NCI-H2227 (cell line): Measurements from ENCODE around the gene KIF5C.

Source experiments
- DNase-seq: peaks from one replicate; lab custom pipeline; 2025; ENCODE audit not compliant: unreplicated experiment; lab: John Stamatoyannopoulos, UW

The KIF5C gene

DNA sequence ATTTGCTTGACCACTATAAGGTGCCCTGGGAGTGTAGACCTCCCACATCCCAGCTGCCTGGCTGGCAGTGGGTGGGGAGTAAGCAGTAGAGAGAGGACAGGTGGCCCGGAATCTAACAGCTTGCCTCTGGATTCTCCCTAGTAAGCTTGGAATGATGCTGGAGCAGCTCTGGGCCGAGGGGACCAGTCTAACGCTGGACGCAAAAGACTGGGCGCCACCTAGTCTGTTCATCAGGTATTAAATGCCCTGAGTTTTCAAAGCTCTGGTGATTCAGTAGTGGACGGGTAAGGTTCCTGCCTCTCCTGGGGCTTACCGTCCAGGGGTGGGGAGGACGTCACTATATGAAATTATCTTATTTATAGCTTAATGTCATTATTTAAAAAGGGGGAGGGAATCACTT is 162.8 kb downstream of the KIF5C start:
- peak; percentile 26 for DNase-seq

DNA sequence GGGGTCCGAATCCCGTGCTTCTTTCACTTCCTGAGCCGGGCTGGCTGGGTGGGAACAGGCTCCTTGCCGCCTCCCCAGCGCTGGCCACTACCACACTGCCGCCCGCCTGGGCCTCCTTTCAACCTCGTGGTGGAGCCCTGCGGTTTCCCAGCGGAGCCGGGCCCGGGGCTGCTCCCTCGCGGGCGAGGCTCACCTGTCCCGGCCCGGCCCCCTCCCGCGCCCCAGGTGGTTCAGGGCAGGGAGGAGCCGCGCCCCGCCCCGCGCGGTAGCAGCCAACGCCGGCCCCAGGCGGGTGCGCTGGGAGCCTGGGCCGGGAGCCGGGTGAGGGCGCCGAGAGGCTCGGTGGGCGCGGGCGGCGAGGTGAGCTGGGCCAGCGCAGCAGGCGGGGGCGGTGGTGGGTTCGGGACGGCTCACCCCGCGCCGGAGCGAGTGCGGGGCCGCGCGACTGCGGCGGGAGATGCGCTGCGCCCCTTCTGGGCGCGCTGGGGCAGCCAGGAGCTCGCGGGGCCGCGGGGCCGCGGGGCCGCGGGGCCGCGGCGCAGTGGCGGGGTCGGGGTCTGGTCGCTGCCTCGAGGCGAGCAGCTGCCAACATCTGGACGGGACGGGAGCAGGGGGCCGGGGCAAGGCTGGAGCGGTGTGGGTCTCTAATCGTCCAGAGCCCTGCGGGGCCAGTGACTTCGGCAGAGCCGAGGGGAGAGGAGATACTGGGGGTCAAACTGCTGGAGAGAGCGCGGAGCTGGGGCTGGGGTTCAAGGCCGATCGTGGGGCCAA is 163.6 kb downstream of the KIF5C start, which contains the start of gene LYPD6B:
Gene LYPD6B (plus strand): TSS at position 258 of the 771 bp plus-strand sequence. CDS start 92,250 bp downstream, outside the sequence.
- DNase-seq: peak; percentile 50

DNA sequence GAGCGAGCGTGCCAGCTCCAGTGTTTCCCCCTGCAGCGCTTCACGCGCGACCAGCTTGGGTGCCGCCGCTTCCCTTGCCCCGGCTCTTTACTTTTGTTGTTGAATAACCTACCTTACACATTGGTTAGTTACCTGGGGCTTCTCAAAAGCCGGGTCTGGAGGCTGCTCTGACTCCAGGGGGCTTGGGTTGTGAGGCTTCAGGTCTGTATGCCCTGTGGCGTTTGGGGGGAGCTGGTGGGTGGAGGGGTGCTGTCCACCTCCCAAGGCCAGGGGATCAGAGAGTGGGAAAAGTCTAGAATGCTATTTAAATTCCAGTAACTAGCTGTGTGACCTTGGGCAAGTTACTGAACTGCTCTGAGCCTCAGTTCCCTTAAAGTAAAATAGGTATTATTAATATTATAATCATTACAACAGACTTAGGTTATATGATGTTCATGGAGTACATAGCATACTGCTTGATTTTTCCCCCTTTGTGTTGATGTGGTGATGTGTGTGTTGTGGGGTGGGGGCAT is 164.2 kb downstream of the KIF5C start:
- DNase-seq: no peak

DNA sequence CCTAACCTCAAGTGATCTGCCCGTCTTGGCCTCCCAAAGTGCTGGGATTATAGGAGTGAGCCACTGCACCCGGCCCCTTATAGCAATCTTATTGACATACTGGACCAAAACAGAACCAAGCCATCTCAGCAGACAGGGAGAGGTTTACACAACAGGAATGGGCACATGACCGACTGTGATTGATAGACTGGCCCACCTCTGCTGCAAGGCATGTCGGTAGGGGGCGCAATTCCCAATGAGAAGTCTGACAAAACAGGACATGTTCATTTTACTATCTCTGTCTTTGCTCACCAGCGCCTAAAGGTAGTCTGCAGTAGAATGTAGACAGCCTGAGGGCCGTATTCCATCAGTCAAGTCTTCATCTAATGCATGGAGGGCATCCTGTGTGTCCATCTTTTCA is 165.4 kb downstream of the KIF5C start:
- no peak for DNase-seq

DNA sequence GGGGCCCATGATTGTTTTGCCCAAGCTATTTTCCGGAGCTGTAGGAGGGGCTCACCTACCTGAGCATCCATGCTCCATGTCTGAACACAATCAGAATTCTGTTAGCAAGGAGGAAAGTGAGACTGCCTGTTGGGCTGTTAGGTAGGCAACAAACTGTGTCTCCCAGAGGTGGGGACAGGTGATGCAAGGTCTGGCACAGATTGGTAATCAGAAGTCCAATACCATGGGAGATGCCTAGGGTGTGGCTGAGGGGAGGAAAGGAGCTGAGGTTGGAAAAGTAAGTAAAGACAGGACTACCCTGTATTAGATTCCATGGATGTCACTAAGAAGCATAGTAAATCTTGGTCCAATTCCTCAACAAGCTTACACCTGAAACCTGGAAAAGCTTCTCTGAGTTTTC is 166.5 kb downstream of the KIF5C start:
- no peak for DNase-seq

DNA sequence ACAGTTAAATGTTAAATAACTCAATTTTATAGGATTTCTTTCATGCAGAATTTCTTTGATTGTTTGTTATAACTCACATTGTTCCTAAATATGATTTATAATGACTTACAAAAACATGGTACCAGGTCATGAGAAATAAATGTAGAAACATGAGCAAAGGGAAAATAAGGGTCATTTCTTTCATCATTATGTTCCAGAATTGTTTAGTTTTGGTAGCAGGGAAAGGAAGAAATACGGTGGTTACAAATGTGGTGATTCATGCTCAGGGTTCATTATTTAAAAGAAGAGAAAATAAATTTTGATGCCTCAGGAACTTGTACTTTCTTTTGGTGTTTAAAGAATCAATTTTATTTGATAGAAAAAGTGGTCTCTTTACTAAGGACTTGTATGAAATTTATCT is 167.9 kb downstream of the KIF5C start:
- no peak for DNase-seq

DNA sequence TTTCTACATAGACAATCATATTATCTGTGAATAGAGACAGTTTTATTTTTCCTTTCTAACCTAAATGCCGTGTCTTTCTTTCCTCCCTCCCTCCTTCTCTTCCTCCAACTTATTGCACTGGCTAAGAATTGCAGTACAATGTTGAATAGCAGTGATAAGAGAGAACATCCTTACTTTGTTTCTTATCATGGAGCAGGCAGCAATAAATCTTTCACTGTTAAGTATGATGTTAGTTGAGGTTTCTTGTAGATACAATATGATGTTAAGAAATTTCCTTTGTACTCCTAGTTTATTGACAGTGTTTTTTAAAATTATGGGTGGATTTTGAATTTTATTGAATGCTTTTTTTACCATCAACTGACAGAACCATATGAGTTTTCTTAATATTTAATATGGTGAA is 169.5 kb downstream of the KIF5C start:
- DNase-seq: no peak

DNA sequence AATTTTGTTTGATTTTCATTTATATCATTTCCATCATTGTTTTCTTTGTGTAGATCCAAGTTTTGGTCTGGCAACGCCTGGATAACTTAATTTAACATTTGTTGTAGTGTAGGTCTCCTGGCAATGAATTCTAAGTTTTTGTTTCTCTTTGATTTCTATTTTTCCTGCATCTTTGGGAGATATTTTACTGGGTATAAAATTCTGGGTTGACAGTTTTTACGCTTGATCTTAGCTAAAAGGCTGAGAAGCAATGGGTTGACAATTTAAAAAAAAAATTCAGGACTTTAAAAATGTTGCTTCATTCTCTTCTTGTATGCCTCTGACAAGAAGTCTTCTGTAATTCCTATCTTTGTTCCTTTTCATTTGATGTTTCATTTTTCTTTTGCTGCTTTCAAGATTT is 172.1 kb downstream of the KIF5C start:
- DNase-seq: no peak

DNA sequence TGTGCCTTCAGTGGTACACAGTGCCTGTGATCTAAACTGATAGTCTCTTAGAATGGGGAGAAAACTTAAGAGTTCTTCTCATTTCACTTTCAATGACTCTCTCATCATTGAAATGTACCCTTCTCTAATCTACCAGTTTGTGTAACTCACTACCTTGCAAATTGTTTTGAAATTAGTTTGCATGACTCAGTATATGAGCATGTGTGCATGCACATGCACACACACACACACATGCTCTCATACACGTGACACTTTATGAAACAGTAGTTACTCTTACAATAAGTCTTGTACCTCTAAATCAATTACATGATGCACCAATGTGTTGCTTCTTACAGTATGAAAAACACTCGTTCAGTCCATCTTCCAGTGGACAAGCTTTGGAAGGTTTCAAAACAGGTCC is 174.1 kb downstream of the KIF5C start:
- DNase-seq: no peak

DNA sequence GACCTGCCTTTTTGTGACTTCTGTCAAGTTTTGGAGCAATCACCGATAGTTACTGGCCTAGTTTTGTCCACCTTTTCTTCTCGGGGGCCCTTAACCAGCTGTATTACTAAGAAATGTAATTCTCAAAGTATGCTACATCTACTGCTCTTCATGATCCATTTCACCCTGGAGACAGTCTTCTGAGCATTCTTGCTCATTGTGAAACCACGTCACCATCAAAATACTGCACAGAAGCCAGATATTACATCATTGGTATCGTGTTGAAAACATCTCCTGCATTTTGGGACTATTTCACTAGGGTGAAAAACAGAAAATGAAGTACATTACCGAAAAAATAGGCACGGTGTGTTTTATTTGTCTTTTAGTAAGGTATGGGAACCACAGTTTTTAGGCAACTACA is 175.2 kb downstream of the KIF5C start:
- DNase-seq: no peak

DNA sequence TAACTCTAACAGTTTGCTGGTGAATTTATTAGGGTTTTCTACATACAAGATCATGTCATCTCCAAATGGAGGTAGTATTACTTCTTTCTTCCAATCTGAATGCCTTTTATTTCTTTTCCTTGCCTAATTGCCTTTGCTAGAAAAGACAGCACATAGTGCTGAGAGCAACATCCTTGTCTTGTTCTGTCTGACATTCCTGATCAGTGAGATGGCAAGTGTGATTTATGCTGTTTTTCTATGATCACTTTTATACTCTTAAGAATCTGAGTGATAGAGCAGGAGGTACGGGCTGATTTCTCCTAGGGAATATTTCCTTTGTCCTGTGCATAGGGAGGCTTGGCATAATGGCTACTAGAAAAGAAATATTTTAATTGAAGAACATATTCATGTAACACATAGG is 180.7 kb downstream of the KIF5C start:
- DNase-seq: no peak

DNA sequence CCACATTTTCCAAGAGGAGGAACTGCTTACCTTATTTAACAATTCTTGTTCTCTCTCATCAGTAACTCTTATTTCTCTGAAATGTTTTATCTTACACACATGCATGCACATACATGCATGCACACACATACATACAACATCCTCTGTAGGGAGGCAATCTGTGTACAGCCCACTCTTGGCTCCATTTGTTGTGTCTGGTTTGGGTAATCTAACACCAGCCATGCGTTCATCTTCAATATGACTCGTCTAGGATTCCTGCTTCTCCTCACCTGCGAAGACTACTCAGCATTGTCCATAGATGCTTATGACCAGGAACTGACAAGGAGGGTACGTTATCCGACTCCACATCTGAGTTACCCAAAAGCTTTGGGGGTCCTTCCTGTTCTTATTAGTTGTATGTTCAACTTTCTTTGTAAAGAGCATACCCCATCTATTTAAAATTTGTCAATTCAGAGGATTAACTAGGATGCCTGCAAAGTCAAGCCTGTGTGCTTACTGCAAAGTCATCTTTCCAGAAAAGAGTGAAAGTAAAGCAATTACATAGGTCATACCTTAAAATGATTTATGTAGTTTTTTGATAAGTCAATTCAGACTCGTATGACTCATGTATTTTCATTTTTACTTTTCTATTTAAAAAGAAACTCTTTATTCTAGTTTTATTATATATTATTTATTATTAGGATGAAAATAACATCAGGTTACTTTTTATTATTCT is 181.7 kb downstream of the KIF5C start:
- DNase-seq: no peak

DNA sequence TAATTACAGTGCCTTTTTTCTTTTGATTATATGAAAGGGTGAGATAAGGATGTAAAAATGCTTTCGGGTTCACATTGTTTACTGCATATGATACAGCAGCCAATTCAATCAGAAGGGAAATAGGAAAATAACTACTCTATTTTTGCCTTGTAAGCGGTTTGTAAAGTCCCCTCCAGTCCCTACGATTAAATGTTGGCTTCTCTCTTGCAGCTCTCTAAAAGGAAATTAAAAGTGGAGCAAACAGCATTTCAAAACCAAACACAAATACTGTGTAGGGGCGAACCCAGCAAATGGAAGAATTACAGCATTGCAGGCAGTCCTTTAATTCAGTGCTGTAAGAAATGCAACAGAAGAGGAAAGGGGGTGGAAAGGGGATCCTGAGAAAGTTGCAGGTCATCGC is 182.4 kb downstream of the KIF5C start:
- DNase-seq: no peak

DNA sequence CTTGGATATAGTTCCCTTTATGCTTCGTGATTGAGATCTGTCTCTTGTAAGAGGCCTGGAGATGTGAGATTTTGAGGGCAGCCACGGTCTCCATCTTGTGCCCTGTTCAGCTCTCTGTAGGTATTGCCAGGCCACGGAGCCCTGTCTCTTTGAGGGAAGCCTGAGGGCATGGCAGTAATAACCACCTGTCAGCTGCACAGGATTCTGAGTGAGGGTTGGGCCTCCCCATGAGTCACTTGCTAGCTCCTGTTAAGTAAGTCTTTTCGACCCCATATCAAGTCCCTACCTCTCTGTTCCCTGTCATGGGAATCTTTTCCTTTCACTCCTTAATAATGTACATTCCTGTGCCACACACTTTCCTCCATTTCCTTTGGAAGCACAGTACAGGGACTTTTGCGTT is 183.9 kb downstream of the KIF5C start:
- no peak for DNase-seq

DNA sequence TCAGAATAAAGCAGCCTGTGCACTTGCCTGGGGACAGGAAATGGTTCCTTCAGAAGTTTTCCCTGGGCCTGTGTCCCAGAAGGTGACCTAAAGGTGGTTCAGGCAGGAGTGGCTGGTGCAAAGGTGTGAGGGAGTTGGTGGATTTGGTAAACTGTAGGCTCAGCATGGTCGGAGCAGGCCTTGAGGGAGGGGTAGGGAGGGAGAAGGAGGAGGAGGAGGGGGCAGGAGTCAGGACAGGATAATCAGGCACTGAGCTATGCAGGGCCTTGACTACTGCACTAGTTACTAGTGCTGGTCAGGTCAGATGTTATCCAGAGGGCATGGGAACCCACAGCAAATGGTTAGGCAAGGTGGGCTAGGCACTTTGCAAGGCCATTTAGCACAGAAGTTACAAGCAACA is 184.8 kb downstream of the KIF5C start:
- no peak for DNase-seq

DNA sequence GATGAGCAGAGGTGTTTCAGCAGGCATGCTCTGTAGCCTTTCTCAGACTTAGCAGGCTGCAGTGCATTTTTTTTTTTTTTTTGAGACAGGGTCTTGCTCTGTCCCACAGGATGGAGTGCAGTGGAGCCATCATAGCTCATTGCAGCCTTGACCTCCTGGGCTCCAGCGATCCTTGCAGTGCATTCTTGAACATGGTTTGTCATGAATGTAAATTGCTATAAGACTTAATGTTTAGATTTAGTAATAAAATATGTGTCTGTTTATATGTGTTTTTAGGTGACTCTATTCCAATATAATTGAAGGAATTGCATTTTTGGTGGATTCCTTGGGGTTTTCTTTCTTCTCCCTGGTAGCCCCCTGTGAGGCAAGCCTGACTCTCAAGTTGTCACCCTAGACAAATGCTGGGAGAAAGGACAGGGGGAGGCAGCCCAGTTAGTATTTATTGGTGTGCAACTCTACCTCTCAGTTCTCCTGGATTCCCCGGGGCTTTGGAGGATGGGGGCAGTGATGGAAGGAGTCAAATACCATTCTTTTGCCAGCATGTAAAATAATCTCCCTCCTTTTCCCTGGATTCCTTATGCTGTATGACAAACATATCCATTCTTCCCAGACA is 186.2 kb downstream of the KIF5C start:
- DNase-seq: no peak

DNA sequence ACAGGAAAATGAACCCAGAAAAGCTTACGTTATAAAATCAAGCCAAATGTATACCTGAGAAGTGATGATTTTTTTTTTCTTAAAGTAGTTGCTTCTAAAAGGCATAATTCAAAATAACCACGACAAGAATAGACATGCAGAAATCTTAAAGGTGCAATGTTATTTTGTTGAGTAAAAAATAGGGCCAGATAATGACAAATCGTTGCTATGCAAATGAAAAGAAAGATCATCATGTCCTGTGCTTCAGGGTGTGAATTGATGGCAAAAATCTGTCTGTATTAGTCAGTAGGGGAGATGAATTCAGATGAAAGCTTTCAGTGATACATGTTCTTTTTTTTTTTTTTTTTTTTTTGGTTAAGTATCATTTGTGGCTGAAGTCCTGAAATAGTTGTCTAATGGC is 187.5 kb downstream of the KIF5C start:
- DNase-seq: no peak

DNA sequence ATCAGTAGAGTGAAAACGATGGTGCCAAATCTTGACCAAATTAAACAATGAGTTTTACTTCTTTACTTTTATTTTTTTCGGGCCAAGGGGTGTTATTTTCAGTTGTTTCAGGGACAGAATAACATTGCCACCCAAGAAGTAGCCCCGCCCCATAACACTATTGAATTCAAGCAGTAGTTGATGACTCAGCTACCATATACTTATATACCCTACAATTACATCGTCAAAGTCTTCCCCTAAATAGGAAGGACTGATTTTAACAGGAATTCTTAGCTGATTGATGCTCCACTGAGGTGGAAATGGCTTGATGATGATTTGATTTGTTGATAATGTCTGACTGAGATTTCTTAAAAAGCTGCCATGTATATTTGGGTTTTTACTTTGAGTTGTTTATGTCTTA is 188.2 kb downstream of the KIF5C start:
- peak; percentile 64 for DNase-seq

DNA sequence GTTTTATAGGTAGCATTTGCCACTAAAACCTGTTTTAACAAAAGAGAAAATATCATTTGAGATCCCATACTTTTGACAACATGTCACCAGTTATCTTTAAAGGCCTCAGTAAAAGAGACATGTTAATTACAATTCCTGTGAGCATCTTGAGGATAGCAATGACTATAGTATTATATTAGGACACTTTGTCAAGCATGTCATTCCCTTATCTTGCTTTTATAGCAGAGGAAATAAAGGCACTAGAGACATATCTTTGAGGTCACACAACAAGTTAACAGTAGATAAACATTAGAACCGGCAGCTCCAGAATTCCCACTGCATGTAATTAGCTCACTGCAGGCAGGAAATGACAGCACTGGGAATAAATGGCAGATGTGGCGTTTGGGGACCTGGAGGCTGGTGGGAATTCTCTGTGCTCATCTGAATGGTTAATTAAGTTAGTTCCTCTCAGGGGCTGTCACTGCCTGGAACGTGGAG is 189.4 kb downstream of the KIF5C start:
- no peak for DNase-seq

DNA sequence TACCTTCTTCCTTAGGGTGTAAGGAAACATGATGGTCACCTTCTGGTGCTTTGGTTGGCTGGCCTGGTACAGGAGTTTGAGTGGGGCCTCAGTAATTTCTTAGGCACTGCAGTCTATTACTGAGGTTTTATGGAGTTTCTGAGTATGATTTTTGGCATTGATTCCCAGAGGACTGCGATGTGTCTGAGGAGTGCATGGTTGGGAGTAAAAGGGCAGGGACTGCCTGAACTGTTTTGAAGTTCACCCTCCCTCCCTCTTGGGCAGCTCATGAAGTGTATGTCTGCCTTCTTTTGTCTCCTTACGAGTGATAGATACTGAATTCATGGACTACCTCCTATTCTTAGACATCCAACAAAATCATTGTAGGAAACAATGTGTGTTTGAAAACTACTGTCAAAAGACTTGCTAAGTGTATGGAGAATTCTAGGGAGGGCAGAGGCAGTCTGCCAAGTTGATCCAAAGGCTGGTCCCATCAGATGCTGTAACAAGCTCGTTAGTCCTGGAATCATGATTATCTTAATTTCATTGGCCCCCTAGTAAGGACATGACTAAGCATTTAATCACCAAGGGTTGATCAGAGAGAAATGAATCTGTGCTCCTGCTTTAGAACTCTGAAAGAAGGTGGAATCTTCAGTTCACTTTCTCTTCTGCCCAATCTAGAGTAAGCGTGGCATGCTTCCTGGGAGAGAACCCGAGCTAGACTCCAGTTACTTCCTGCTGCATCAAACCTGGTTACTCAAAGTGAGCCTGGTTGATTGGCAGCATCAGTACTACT is 190.0 kb downstream of the KIF5C start:
- DNase-seq: no peak
